ENCODE results near the gene CFAP221.

Gene CFAP221

GRCh38 chr2:119523952-119524694, 20.1 kb upstream of the CFAP221 start, which contains the start of gene SCTR:
SCTR (minus strand) TSS chr2:119524483; CDS start chr2:119524226, 257 bp downstream.
- no peak within 1 kb of the TSS for H3K4me3 Mint-ChIP-seq
- ATAC-seq, result peak; percentile 32
- H3K4me1 Mint-ChIP-seq, result peaks cover 5% of the 10 kb centered on the region
- H3K27ac Mint-ChIP-seq, result no peak within 1 kb of the TSS
- DNase-seq, result no peak
- H3K9me3 Mint-ChIP-seq, result no peaks in the 10 kb centered on the region
- H3K27me3 Mint-ChIP-seq, result peaks cover 69% of the 10 kb centered on the region

GRCh38 chr2:119525614-119526013, 18.6 kb upstream of the CFAP221 start:
- no peak overlapping the region for H3K4me3 Mint-ChIP-seq
- H3K4me1 Mint-ChIP-seq, result peaks cover 5% of the 10 kb centered on the region
- no peaks in the 10 kb centered on the region for H3K9me3 Mint-ChIP-seq
- no peak for ATAC-seq
- no peak for DNase-seq
- H3K27ac Mint-ChIP-seq, result no peak overlapping the region
- H3K27me3 Mint-ChIP-seq, result peaks cover 69% of the 10 kb centered on the region

- no peak for ATAC-seq
- peaks cover 8 to 20% of the 10 kb centered on the region in 2 donors for H3K9me3 Mint-ChIP-seq
- H3K27me3 Mint-ChIP-seq, result peaks cover 53% of the 10 kb centered on the region
- no peak overlapping the region for H3K4me3 Mint-ChIP-seq
- DNase-seq, result no peak
- H3K27ac Mint-ChIP-seq, result no peak overlapping the region
- peaks cover 5% of the 10 kb centered on the region for H3K4me1 Mint-ChIP-seq
Measured at GRCh38 chr2:119527999-119528398, 16.2 kb upstream of the CFAP221 start.

- Mint-ChIP-seq H3K4me3 (no peak overlapping the region), H3K4me1 (no peaks in the 10 kb centered on the region), H3K27ac (no peak overlapping the region), H3K9me3 (peaks cover 31 to 34% of the 10 kb centered on the region in 2 donors), H3K27me3 (peaks cover 21% of the 10 kb centered on the region)
- ATAC-seq, result no peak
- no peak for DNase-seq
Measured at GRCh38 chr2:119531292-119531691, 13.0 kb upstream of the CFAP221 start.

- DNase-seq, result no peak
- Mint-ChIP-seq H3K4me3 (no peak overlapping the region), H3K9me3 (peaks cover 31 to 34% of the 10 kb centered on the region in 2 donors), H3K27ac (no peak overlapping the region), H3K27me3 (peaks cover 4% of the 10 kb centered on the region), H3K4me1 (no peaks in the 10 kb centered on the region)
- no peak for ATAC-seq
Measured at GRCh38 chr2:119533560-119533959, 10.7 kb upstream of the CFAP221 start.

- Mint-ChIP-seq H3K4me3 (no peak overlapping the region), H3K27me3 (peaks cover 1% of the 10 kb centered on the region), H3K9me3 (peaks cover 29 to 31% of the 10 kb centered on the region in 2 donors), H3K4me1 (no peaks in the 10 kb centered on the region), H3K27ac (no peak overlapping the region)
- DNase-seq (no peak), ATAC-seq (no peak)
Measured at GRCh38 chr2:119536211-119536610, 8.0 kb upstream of the CFAP221 start.

- Mint-ChIP-seq H3K27ac (no peak overlapping the region), H3K27me3 (peaks cover 6% of the 10 kb centered on the region), H3K9me3 (peaks cover 24 to 26% of the 10 kb centered on the region in 2 donors), H3K4me1 (no peaks in the 10 kb centered on the region), H3K4me3 (no peak overlapping the region)
- DNase-seq (no peak), ATAC-seq (no peak)
Measured at GRCh38 chr2:119536707-119537106, 7.5 kb upstream of the CFAP221 start.

GRCh38 chr2:119537792-119538191, 6.5 kb upstream of the CFAP221 start:
- H3K4me3 Mint-ChIP-seq, result no peak overlapping the region
- H3K27me3 Mint-ChIP-seq, result peaks cover 17% of the 10 kb centered on the region
- H3K9me3 Mint-ChIP-seq, result peaks cover 16 to 24% of the 10 kb centered on the region in 2 donors

GRCh38 chr2:119541476-119541875, 2.8 kb upstream of the CFAP221 start:
- ATAC-seq (no peak), DNase-seq (no peak)
- H3K27me3 Mint-ChIP-seq, result peaks cover 54% of the 10 kb centered on the region
- no peak overlapping the region for H3K27ac Mint-ChIP-seq
- no peak overlapping the region for H3K4me3 Mint-ChIP-seq
- peaks cover 0 to 7% of the 10 kb centered on the region in 2 donors for H3K9me3 Mint-ChIP-seq
- H3K4me1 Mint-ChIP-seq, result peaks cover 4% of the 10 kb centered on the region

More at GRCh38 chr2:119537792-119538191, 6.5 kb upstream of the CFAP221 start:
- Mint-ChIP-seq H3K27ac (no peak overlapping the region), H3K4me1 (no peaks in the 10 kb centered on the region)
- DNase-seq (no peak), ATAC-seq (no peak)

GRCh38 chr2:119544939-119545475, 758 bp downstream of the CFAP221 start:
- Mint-ChIP-seq H3K27ac (no peak overlapping the region), H3K4me1 (peaks cover 4% of the 10 kb centered on the region), H3K27me3 (peaks cover 80% of the 10 kb centered on the region), H3K4me3 (peak overlapping the region; percentile 16 to 47), H3K9me3 (peaks cover 0 to 7% of the 10 kb centered on the region in 2 donors)
- ATAC-seq, result no peak
- DNase-seq, result no peak

- Mint-ChIP-seq H3K4me3 (no peak overlapping the region), H3K4me1 (peaks cover 4% of the 10 kb centered on the region), H3K27ac (no peak overlapping the region), H3K27me3 (peaks cover 82% of the 10 kb centered on the region), H3K9me3 (peaks cover 0 to 7% of the 10 kb centered on the region in 2 donors)
- DNase-seq, result no peak
- ATAC-seq, result no peak
Measured at GRCh38 chr2:119545754-119546446, 1.7 kb downstream of the CFAP221 start.

- no peak overlapping the region for H3K4me3 Mint-ChIP-seq
- no peak for ATAC-seq
- peaks cover 0 to 7% of the 10 kb centered on the region in 2 donors for H3K9me3 Mint-ChIP-seq
- H3K27me3 Mint-ChIP-seq, result peaks cover 79% of the 10 kb centered on the region
- peaks cover 4% of the 10 kb centered on the region for H3K4me1 Mint-ChIP-seq
- no peak for DNase-seq
- H3K27ac Mint-ChIP-seq, result no peak overlapping the region
Measured at GRCh38 chr2:119546447-119546767, 2.2 kb downstream of the CFAP221 start.

- H3K4me1 Mint-ChIP-seq, result peaks cover 4% of the 10 kb centered on the region
Measured at GRCh38 chr2:119548516-119549120, 4.4 kb downstream of the CFAP221 start.

GRCh38 chr2:119549241-119549640, 5.0 kb downstream of the CFAP221 start:
- H3K27me3 Mint-ChIP-seq, result peaks cover 62% of the 10 kb centered on the region
- H3K4me3 Mint-ChIP-seq, result no peak overlapping the region
- DNase-seq (no peak), ATAC-seq (no peak)
- H3K9me3 Mint-ChIP-seq, result no peaks in the 10 kb centered on the region
- no peaks in the 10 kb centered on the region for H3K4me1 Mint-ChIP-seq
- H3K27ac Mint-ChIP-seq, result no peak overlapping the region

More at GRCh38 chr2:119548516-119549120, 4.4 kb downstream of the CFAP221 start:
- ATAC-seq (no peak), DNase-seq (no peak)
- H3K9me3 Mint-ChIP-seq, result no peaks in the 10 kb centered on the region
- peaks cover 67% of the 10 kb centered on the region for H3K27me3 Mint-ChIP-seq
- H3K4me3 Mint-ChIP-seq, result no peak overlapping the region
- H3K27ac Mint-ChIP-seq, result no peak overlapping the region

GRCh38 chr2:119550346-119550745, 6.1 kb downstream of the CFAP221 start:
- peaks cover 60% of the 10 kb centered on the region for H3K27me3 Mint-ChIP-seq
- DNase-seq, result no peak
- ATAC-seq, result no peak
- H3K9me3 Mint-ChIP-seq, result no peaks in the 10 kb centered on the region
- no peaks in the 10 kb centered on the region for H3K4me1 Mint-ChIP-seq
- H3K4me3 Mint-ChIP-seq, result no peak overlapping the region
- H3K27ac Mint-ChIP-seq, result no peak overlapping the region

- Mint-ChIP-seq H3K27me3 (peaks cover 60% of the 10 kb centered on the region), H3K4me1 (no peaks in the 10 kb centered on the region), H3K27ac (no peak overlapping the region), H3K9me3 (no peaks in the 10 kb centered on the region), H3K4me3 (no peak overlapping the region)
- no peak for DNase-seq
- no peak for ATAC-seq
Measured at GRCh38 chr2:119550856-119551255, 6.6 kb downstream of the CFAP221 start.
